HG03469 (cell line): Measurements from ENCODE around the gene TRDN.
"Not testable (repeated sequence)": the region's sequence is repeated elsewhere in the genome, so short reads cannot be mapped to it uniquely, and the experiment has no call there.

Source experiments
- ATAC-seq: cut with Tn5 transposase; IDR thresholded peaks from one replicate; pipeline ENCODE4 v1.9.1; 2021; ENCODE audit warnings: mild to moderate bottlenecking, moderate library complexity, moderate number of reproducible peaks; ENCODE audit not compliant: unreplicated experiment

Gene TRDN

DNA sequence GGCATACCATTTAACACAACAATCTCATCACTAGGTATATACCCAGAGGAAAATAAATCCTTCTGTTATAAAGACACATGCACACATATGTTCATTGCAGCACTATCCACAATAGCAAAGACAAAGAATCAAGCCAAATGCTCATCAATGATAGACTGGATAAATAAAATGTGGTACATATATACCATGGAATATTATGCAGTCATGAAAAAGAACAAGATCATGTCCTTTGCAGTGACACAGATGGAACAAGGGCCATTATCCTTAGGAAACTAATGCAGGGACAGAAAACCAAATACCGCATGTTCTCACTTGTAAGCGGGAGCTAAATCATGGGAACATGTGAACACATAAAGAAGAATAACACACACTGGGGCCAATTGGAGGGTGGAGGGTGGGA lies 322.3 kb downstream of the TRDN start:
- not testable (repeated sequence) for ATAC-seq

DNA sequence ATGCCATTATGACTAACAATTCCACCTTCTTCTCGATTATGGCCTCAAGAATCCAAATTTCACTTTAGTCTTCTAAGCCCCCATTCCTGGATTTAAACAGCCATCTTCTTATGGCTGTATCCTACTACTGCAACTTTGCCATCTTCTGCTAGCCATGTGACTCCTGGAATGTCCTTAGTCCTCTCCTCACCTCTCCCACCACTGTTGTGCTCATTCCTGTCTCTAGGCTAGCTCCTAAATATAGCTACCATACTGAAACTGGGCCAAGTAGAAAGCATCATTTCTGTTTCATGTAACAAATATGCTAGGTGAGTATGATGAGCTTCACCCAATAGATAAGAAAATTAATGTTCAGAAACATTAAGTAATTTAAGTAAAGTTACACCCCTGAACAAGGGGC lies 327.6 kb downstream of the TRDN start:
- ATAC-seq, result no peak

DNA sequence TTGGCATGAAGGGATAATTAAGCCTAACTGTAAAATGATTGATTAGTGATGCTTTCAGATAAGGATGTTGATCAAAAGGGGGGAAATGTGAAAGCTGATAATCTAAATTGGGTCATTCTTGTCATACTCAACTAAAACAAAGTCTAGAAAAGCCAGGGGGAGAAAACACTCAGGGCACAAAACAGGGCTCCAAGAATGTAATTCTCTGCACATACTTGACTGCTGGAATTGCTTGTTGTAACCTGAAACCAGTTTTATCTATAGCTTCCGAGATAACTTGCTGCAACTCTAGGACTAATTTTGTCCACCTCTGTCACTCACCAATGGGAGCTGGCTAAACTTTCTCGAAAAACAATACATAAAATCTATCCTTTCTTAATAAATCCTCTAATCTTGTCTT lies 330.4 kb downstream of the TRDN start:
- ATAC-seq, result no peak

DNA sequence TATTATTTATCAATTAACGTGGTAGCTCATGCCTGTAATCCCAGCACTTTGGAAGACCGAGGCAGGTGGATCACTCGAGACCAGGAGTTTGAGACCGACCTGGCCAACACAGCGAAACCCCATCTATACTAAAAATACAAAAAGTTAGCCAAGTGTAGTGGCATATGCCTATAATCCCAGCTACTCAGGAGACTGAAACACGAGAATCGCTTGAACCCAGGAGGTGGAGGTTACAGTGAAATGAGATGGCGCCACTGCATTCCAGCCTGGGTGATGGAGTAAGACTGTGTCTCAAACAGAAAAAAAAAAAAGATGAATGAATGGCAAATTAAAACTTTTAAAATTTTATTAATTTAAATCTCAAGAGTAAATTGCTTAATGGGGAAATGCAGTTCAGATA lies 341.1 kb downstream of the TRDN start:
- ATAC-seq, result no peak

DNA sequence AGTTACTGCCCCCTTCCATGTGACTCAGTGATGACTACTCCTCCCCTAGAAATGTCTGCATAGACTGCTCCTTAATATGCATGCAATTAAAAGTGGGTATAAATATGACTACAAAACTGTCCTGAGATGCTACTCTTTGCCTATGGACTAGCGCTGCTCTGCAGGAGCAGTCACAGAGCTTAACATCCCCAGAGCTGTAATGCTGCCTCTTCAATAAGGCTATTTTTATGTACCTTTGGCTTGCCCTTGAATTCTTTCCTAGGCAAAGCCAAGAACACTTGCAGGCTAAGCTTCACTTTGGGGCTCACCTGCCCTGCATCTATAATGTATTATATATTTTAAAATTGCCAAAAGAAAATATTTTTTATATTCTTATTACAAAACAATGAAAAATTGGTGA lies 341.6 kb downstream of the TRDN start:
- ATAC-seq, result no peak

DNA sequence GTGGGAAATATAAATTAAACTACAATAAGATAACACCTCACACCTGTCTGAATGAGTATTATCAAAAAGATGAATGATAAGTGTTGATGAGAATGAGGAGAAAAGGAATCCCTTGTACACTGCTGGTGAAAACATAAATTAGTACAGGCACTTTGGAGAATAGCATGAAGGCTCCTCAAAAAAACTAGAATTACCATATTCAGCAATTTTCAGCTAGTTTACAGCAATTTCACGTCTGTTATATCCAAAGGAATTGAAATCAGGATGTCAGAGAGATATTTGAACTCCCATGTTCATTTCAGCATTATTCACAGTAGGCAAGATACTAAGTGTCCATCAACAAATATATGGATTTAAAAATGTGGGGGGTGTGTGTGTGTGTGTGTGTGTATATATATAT lies 348.1 kb downstream of the TRDN start:
- no peak for ATAC-seq

DNA sequence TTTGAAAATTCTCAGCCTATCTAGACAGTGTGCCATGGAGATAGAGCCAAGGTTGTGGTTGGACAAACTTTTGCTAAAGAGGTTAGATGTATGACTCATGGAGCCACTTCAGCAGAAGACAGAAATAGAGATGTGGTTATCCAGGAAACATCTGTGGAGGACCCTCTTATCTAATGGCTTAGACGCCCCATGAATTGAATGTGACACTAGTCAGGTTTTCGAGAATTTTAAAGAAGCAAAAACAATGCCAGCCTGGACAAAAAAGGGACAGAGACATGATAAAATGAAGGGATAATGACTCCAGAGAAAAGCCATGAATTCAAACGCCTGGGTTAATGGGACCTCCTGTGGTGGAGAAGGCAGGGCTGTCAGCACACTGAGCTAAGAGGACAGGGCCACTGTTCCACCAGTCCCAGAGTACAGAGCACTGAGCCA lies 360.2 kb downstream of the TRDN start:
- no peak for ATAC-seq

DNA sequence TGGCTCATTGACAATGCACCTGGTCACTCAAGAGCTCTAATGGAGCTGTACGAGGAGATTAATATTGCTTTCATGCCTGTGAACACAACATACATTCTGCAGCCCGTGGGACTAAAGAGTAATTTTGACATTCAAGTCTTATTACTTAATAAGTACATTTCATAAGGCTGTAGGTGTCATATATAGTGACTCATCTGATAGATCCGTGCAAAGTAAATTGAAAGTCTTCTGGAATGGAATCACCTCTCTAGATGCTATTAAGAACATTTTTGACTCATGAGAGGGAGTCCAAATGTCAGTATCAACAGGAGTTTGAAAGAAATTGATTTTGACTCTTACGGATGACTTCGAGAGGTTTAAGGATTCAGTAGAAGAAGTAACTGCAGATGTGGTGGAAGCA lies 372.8 kb downstream of the TRDN start:
- ATAC-seq, result no peak

DNA sequence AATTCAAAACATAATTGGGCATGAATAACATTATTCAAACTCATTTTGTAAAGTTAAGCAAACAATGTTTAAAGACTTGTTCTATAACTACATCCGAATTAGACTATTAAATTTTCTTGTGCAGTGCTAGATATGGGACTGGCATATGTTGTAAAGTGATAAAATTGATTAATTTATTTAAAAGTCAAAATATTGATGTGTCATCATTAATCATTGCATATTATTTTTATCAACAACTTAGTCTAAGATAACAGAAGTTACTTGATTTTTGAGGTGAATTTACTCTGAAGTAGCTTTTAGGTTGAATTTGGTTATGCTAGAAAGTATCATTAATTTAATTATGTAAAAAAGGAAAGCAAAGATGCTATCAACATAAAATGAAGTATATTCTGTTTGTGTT lies 396.1 kb downstream of the TRDN start:
- no peak for ATAC-seq

DNA sequence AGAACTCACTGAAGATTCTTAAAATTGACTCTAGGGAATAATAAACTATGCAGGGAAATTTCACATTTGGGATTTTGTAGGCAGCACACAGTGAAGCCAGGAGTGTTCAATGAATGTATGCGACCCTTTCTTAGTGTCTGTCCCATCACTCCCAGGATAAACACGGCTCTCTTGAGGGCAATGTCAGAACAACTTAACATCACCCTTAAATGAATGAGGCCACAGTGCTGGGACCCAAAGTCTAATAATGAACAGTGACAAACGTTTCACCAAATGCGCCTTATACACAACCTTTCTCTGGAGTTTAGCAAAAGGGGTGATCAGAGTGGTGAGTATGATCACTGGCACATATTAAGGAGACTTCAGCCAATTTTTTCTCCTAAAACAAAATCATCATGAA lies 403.4 kb downstream of the TRDN start:
- no peak for ATAC-seq

DNA sequence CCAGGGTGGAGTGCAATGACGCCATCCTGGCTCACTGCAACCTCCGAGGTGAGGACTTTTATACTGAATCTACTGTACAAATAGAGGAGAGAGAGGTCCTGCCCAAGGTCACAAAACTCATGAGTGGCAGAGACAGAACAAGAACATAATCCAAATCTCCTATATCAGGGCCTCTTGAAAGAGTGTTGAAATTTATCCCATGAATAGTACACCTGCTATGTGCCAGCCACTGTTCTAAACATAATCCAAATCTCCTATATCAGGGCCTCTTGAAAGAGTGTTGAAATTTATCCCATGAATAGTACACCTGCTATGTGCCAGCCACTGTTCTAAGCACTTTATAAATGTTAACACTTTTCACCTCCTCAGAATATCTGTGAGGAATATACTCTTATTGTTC lies 409.0 kb downstream of the TRDN start:
- ATAC-seq, result not testable (repeated sequence)

DNA sequence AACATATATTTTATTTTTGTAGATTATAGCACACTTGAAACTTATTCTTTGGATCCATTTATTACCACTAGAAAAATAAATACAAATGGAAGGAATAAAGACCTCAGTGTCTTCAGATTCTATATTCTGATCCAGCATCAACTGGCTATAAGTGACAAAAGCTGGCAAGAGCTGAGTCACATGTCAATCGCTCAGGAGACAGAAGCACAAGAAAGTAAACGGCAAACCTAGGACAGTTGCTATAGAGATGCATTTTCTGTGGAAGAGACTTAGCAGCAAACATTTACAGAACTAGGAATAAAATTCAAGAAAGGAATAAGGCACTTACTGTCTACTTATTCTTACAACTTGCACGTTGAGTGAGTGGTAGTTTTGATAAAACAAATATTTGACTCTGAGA lies 410.4 kb downstream of the TRDN start:
- ATAC-seq, result no peak

DNA sequence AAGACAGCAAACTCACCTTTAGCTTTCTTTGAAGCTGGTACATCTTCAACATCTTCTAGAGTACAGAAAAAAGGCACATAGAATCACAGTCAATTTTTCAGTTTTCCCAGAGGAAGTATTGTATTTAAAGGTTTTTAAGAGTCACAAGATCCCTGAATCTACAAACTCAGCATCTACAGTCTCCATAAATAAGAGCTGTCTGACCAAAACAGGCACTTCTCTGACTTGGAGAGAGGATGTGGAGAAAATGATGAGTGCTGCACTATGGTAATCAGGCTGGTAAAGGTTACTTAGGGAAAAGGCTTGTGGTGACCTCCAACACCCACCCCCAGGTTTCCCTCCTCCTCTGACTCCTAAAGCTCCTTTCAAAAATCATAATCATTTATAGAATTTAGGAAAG lies 412.7 kb downstream of the TRDN start:
- ATAC-seq, result no peak

DNA sequence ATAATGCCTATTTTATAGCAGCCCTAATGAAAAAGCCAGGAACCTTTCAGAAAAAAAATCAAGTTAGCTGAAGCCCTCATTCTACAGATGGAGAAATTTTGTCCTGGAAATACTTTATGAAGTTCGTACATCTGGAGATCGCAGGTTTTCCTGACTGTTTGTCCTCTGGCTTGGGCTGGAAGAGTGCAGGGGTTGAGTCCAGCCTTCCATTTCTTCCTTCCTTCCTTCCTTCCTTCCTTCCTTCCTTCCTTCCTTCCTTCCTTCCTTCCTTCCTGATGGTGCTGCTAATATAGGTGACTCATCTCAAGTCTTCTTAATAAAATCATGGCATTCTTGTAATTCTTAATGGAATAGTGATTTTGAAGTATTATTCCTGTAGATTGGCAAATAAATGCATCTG lies 413.3 kb downstream of the TRDN start:
- ATAC-seq, result no peak

DNA sequence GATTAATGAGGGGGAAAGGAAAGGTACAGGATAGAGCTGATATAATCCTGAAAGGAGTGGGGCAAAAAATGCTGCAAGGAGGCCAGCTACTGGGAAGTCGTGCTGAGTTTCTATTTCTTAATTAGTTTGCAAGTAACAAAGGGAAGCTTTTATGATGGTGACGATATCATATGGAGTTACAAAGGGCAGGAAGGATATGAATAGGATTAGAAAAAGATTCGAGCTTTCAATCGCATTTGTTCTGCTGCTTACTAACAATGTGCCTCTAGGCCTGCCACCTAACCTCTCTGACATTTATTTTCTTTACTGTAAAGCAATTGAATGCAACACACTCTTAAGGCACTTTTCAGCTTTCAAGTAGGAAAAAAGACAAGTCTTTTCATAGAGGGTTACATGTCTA lies 421.5 kb downstream of the TRDN start:
- no peak for ATAC-seq

DNA sequence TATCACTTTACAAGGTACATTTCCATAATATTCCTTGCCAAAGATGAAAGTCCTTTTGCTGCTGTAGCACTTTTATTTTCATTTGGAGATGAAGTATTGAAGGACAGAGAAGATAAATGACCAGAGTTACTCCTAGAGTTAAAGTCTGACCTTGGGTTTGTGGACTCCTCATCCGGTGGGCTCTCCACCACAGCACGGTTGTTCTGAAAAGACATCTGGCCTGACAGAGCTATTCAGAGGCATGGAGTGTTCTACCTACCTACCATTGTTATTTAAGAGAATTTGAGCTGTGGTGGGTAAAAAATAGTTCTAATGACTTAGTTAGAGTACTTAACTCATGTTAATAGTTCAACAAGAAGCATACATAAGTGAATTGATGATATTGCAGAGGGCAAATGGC lies 422.3 kb downstream of the TRDN start:
- ATAC-seq, result no peak

DNA sequence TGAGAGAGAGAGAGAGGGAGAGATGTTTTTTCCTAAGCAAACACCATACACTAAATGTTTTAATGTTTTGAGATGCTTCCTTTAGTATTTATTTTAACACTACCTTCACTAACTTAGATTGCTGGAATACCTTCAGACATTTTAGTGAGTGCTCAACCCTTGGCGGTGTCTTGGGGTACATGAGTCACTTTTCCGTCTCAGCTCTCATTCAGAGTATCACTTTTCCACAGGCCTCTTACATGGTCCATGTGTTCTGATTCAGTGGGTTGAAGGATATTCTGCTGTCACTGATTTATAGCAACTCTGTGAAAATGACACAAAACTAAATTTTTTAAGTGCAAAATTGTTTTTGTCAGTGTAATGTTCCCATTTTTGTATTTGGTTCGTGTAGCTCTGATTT lies 422.8 kb downstream of the TRDN start:
- no peak for ATAC-seq

DNA sequence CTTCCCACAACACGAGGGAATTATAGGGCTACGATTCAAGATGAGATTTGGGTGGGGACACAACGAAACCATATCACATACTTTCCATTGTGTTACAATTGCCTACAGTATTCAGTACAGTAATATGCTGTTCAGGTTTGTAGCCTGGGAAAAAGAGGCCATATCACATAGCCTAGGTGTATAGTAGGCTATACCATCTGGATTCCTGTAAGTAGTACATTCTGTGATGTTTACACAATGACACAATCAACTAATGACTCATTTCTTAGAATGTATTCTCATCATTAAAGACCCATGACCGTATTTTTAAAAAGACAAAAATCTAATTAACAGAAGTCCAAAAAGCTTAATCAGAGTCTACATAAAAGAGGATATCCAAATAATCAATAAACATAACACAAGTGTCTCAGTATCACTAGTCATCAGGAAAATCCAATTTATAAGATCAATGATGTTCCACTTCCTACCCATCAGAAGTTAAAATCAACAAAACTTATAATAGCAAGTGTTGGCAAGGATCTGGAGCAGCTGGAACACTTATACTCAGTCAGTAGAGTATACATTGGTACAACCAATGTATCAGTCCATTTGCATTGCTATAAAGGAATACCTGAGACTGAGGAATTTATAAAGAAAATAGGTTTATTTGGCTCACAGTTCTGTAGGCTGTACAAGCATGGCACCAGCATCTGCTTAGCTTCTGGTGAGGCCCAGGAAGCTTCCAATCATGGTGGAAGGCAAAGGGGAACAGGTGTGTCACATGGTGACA lies 424.8 kb downstream of the TRDN start:
- no peak for ATAC-seq

DNA sequence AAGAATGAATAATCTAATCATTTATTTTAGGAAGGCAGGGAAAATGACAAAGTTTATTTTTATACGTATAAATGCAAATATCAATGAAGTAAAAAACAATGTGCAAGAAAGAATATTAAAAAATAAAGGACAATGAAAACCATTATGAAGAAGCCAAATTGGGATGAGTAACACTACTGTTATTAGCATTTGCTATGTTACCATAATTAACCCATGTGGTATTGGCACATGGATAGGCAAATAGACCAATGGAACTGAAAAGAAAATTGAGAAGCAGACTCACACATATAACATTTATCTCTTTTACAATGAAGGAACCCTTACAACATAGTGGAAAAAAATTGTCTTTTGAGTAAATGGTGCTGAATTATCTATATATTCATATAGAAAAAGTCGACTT lies 426.1 kb downstream of the TRDN start:
- no peak for ATAC-seq

DNA sequence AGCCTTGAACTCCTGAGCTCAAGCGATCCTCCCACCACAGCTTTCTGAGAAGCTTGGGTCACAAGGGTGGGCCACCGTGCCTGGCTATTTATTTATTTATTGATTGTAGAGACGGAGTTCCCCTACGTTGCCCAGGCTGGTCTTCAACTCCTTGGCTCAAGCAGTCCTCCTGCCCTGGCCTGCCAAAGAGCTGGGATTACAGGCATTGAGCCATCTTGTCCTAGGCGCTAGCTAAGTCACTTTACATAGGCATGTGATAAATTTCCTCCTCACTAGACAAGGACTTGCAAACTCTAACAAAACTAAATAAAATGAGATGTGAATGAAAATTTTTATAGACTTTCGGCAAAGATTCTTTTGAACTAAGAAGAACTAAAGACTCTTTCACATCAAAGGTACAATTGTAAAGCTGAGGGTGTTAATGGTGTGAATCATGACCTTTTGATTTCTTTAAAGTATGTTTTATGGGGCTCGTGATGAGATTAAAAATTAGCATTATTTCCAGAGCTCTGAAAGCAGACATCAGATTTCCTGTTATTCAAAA lies 428.7 kb downstream of the TRDN start:
- no peak for ATAC-seq

DNA sequence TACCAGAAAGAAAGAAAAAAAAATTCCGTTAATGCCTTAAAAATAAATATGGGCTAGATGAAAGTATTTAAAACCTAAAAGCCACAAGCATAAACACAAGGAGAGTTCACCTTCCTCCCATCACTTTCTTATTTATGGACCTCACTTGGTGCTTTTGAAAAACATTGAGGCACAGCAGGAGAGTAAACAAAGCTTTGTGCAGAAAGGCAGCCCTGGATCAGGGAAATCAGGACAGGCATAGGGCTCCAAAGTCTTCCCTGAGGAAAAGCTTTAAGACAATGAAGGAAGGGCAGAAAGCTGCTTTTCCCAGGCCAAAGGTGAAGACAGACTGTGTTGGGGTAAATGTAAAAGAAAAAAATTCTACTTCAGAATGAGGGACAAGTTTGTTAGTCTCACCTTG lies 432.8 kb downstream of the TRDN start:
- no peak for ATAC-seq

DNA sequence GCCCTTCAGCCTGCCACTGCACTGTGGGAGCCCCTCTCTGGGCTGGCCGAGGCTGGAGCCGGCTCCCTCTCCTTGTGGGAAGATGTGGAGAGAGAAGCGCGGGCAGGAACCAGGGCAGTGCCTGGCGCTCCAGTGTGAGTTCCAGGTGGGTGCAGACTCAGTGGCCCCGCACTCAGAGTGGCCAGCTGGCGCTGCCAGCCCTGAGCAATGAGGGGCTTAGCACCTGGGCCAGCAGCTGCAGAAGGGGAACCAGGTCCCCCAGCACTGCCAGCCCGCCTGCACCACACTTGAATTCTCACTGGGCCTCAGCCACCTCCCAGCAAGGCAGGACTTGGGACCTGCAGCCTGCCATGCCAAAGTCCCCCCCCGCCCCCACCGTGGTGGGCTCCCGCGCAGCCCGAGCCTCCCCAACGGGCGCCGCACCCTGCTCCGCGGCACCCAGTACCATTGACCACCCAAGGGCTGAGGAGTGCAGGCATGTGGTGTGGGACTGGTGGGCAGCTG lies 434.8 kb downstream of the TRDN start:
- ATAC-seq, result no peak

DNA sequence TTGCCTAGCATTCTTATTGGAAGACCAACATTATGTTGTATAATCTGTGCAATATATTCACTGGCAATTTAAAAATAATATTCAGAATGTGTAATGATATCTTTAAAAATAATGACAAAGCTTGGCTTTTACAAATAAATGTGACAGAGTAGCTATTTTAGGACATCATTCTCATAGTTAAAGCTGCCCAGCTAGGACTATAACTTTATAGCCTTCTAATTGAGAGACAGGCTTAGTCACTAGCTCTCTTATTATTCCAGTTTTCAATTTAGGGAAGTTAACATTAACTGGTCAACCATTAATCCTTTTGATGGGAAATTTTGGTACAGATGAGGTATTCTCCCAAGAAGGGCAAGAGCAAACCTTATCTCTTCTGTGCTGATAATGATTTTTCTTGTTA lies 443.5 kb downstream of the TRDN start:
- no peak for ATAC-seq
